Esophagus (tissue), 2 donors: Measurements from ENCODE around the gene HSD17B7. TPM values are rescaled to one million over a fixed set of nuclear protein-coding genes. Genes with fewer than 3 reads are reported as not detected.

ENCODE experiments used
- H3K27ac ChIP-seq, 2 donors: one replicate each; pipeline ENCODE4 v1.5.1; 2013; ENCODE audit warnings: low read depth in 2 of 2, mild to moderate bottlenecking in 2 of 2, inconsistent platforms in 1 of 2, low read length in 1 of 2, moderate library complexity in 1 of 2
- H3K27me3 ChIP-seq, 2 donors: one replicate each; pipeline ENCODE4 v1.6.1; 2013; ENCODE audit warnings: low read length in 2 of 2, control low read depth in 1 of 2, mild to moderate bottlenecking in 1 of 2; ENCODE audit not compliant: insufficient read depth in 2 of 2, control insufficient read depth in 1 of 2
- H3K36me3 ChIP-seq, 2 donors: one replicate each; pipeline ENCODE4 v1.6.1; 2013; ENCODE audit warnings: low read length in 1 of 2; ENCODE audit not compliant: control insufficient read depth in 2 of 2, insufficient read depth in 2 of 2
- H3K4me1 ChIP-seq, 2 donors: one replicate each; pipeline ENCODE4 v1.6.1; 2013; ENCODE audit warnings: low read length in 1 of 2; ENCODE audit not compliant: control insufficient read depth in 2 of 2, insufficient read depth in 2 of 2
- H3K4me3 ChIP-seq, 2 donors: one replicate each; pipeline ENCODE4 v1.5.1; 2013; ENCODE audit warnings: low read length in 2 of 2, mild to moderate bottlenecking in 2 of 2, low read depth in 1 of 2, moderate library complexity in 1 of 2
- H3K9me3 ChIP-seq, 2 donors: one replicate each; pipeline ENCODE4 v1.6.1; 2013; ENCODE audit warnings: mild to moderate bottlenecking in 2 of 2, low read depth in 1 of 2, low read length in 1 of 2, moderate library complexity in 1 of 2; ENCODE audit not compliant: control insufficient read depth in 2 of 2, insufficient read depth in 1 of 2
- WGBS, 2 donors: extraction: QIAGEN DNeasy Blood & Tissue Kit; methylation state at CpG; one replicate each; pipeline ENCODE4 v1.1.7; 2013; 5-methylcytosine and 5-hydroxymethylcytosine counted together
- polyA plus RNA-seq, 2 donors: library from polyadenylated mRNA; stranded (reverse); fragments of 200-250 nt; gene quantifications; one replicate each; pipeline ENCODE4 v1.2.3, GENCODE V29; 2013
- donor health status: healthy with polysubstance abuse.
- donor health status: Bipolar disorder and iron deficiency.

Gene HSD17B7
- polyA plus RNA-seq, 2 donors: 12.4 to 14.2 TPM

- 35 to 36% methylated on average over 4 of the region's 4 CpGs for WGBS, 2 donors
- H3K27me3 ChIP-seq: no peaks in the 10 kb centered on the region
- no peaks in the 10 kb centered on the region for H3K4me1 ChIP-seq
- no peaks in the 10 kb centered on the region for H3K9me3 ChIP-seq
- H3K27ac ChIP-seq: no peak overlapping the region
- H3K4me3 ChIP-seq: no peak overlapping the region
- H3K36me3 ChIP-seq: no peaks in the 10 kb centered on the region
Observed at GRCh38 chr1:162854245-162854882, 63.9 kb downstream of the HSD17B7 start.

DNA sequence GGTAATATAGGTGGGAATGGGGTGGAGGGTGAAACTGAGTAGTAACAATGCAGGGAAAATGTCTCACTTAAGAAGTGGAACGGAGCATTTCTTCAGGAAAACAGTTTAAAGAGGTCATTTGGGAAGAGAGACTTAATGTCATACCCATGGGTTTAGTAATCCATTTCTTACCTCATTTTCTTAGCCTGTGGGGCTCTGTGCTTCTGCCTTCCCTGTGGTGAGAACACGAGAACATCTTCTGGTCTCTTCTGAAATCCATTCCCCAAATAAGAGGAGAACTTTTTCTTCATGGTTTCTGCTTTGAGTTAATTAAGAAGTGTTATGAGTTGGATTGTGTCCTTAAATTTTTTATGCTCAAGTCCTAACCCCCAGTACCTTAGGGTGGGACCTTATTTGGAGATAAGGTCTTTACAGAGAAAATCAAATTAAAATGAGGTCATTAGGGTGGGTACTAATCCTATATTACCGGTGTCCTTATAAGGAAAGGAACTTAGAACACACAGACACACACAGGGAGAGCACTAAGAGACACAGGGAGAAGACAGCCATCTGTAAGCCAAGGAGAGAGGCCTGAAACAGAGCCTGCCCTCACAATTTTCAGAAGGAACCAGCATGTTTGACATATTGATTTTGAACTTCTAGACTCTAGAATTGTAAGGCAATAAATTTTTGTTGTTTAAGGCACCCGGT is 65.1 kb downstream of the HSD17B7 start:
- no peak overlapping the region for H3K27ac ChIP-seq
- no peaks in the 10 kb centered on the region for H3K9me3 ChIP-seq
- 74 to 78% methylated on average over 4 of the region's 4 CpGs for WGBS, 2 donors
- H3K36me3 ChIP-seq: no peaks in the 10 kb centered on the region
- no peaks in the 10 kb centered on the region for H3K27me3 ChIP-seq
- no peaks in the 10 kb centered on the region for H3K4me1 ChIP-seq
- no peak overlapping the region for H3K4me3 ChIP-seq

GRCh38 chr1:162856260-162856659 is 65.8 kb downstream of the HSD17B7 start:
- Histone ChIP-seq H3K4me1 (no peaks in the 10 kb centered on the region), H3K4me3 (no peak overlapping the region), H3K9me3 (no peaks in the 10 kb centered on the region), H3K36me3 (no peaks in the 10 kb centered on the region), H3K27ac (no peak overlapping the region), H3K27me3 (no peaks in the 10 kb centered on the region)
- WGBS, 2 donors: 55 to 61% methylated on average over 2 of the region's 2 CpGs

GRCh38 chr1:162857850-162858249 is 67.3 kb downstream of the HSD17B7 start:
- H3K27ac ChIP-seq: no peak overlapping the region
- H3K36me3 ChIP-seq: no peaks in the 10 kb centered on the region
- no peaks in the 10 kb centered on the region for H3K9me3 ChIP-seq
- H3K4me3 ChIP-seq: no peak overlapping the region
- H3K4me1 ChIP-seq: no peaks in the 10 kb centered on the region
- no peaks in the 10 kb centered on the region for H3K27me3 ChIP-seq

DNA sequence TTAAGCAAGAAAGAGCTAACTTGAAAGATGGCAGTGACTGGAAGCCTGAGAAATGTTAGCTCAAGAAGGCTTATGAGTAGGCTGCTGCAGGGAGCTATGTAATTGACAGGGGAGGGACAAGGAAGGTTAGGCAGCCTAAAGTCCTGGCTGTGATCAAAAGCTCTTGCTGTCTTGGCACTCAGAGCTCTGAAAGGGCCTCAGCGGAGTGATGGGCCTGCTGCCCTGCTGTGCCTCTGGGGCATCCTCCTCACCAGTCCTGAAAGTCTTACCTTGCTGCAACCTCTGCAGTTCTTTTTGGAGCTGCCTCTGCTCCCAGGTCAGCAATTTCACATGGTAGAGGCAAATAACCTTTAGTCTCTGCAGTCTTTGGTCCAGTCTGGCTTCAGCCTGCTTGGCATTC is 68.7 kb downstream of the HSD17B7 start:
- Histone ChIP-seq H3K4me3 (no peak overlapping the region), H3K27ac (no peak overlapping the region), H3K36me3 (no peaks in the 10 kb centered on the region), H3K27me3 (no peaks in the 10 kb centered on the region), H3K4me1 (no peaks in the 10 kb centered on the region), H3K9me3 (no peaks in the 10 kb centered on the region)
- 50 to 52% methylated on average over 1 of the region's 1 CpG for WGBS, 2 donors

DNA sequence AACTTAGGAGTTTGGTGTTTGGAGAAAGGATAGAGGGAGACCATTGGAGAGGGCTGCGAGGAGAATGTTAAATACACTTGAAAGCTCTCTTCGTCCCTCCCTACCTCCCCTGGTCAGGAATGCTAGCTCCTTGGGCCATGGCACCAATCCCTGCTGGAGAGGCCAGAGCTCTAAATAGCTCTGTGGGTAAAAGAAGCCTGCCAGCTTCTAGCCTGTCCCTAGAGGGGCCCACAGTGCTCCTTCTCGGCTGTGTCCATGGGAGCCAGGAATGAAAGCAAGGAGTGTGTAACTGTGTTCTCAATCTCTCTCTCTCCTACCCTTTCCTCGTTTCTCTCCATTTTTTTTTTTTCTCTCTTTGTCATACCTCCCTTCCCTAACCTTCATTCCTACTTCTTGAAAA is 70.6 kb downstream of the HSD17B7 start, which contains the start of gene CCDC190:
Gene CCDC190 (minus strand): TSS at position 75 of the 400 bp plus-strand sequence. CDS start 1,529 bp downstream, outside the sequence.
- Histone ChIP-seq H3K4me3 (no peak within 1 kb of the TSS), H3K27ac (no peak within 1 kb of the TSS)
- 64 to 65% methylated on average over 4 of the region's 4 CpGs for WGBS, 2 donors

GRCh38 chr1:162861625-162862024 is 71.1 kb downstream of the HSD17B7 start:
- Histone ChIP-seq H3K36me3 (no peaks in the 10 kb centered on the region), H3K9me3 (no peaks in the 10 kb centered on the region), H3K27ac (no peak overlapping the region), H3K4me1 (no peaks in the 10 kb centered on the region), H3K27me3 (no peaks in the 10 kb centered on the region), H3K4me3 (no peak overlapping the region)
- WGBS, 2 donors: 71 to 72% methylated on average over 5 of the region's 5 CpGs

More for the DNA sequence above, 70.6 kb downstream of the HSD17B7 start, which contains the start of gene CCDC190:
- H3K36me3 ChIP-seq: no peaks in the 10 kb centered on the region
- H3K27me3 ChIP-seq: no peaks in the 10 kb centered on the region
- no peaks in the 10 kb centered on the region for H3K9me3 ChIP-seq
- H3K4me1 ChIP-seq: no peaks in the 10 kb centered on the region

Other genes with a start within 250 kb of the HSD17B7 start
- gene UAP1, start 229.0 kb upstream of the HSD17B7 start, polyA plus RNA-seq: 10 to 100 TPM; 30.5 to 37.4 TPM
- 1 to 10 TPM; 2.8 to 4.0 TPM for gene DDR2, start 158.2 kb upstream of the HSD17B7 start, polyA plus RNA-seq
- 1 to 10 TPM; 1.5 to 5.8 TPM for gene CCDC190, start 70.5 kb downstream of the HSD17B7 start, polyA plus RNA-seq